ENCODE data around the gene CAMTA1. TPM values are rescaled to one million over a fixed set of nuclear protein-coding genes. Genes with fewer than 3 reads are reported as not detected.
A peak's percentile ranks its signal among the peaks of the same experiment; 100 is the strongest.
"Not testable (repeated sequence)": the region's sequence is repeated elsewhere in the genome, so short reads cannot be mapped to it uniquely, and the experiment has no call there.

CAMTA1 gene
- total RNA-seq, 1 experiment from 2014 or later, result 69.0 TPM

DNA sequence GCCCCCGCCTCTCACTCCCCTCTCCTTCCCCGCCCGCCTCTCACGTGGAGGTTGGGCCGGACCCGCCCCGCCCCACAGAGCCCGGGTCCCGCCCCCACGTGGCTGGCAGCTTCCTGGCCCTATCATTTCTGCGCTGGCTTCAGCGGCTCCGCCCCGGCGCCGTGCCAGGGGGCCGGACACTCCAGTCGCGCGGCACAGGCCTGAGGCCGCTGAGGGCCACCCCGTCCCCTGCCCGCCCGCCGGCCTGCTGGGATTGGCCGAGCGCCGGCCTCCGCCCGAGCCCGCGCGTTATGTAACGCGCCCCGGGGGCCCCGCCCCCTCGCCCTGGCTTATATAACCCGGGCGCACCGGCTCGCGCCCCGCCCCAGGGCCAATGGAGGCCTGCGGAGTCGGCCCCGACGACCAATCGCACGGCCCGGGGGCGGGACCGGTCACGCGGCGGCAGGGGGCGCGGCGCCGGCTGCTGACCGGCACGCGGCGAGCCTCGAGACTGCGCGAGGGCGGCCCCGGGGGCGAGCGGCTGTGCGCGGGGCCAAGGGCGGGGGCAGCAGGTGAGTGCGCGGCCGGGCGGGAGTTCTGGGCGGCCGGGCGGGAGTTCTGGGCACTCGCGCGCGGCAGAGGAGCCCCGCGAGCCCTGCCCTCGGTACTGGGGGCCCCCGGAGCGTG, 998.7 kb downstream of the CAMTA1 start, which contains the start of gene PER3:
TSS of gene PER3 (plus strand) at position 466 of the 666 bp plus-strand sequence. CDS start 587 bp downstream, outside the sequence.
- peak; percentile 95 for DNase-seq (ENCODE audit: low read depth)

DNA sequence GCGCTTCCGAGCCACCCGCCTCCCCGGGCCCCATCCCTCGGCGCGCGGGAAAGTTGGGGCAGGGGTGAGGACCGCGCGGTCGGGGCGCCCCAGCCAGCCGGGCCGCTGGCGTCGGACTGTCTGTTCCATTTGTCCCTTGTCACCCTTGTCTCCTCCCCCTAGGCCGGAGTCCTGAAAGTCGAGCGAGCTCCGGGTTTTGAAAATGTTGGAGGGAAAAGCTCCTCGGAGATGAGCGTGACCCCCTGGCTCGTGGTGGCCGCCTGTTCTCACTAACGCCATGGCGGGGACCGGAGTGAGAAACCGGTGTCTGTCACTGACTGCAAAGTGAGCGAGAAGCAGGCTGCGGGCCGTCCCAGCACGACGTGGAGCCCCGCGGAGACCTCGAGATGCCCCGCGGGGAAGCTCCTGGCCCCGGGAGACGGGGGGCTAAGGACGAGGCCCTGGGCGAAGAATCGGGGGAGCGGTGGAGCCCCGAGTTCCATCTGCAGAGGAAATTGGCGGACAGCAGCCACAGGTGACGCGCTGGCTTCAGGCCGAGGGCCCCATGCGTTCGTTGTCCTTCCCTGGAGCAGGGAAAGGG, 999.3 kb downstream of the CAMTA1 start:
- no peak for DNase-seq (ENCODE audit: low read depth)

DNA sequence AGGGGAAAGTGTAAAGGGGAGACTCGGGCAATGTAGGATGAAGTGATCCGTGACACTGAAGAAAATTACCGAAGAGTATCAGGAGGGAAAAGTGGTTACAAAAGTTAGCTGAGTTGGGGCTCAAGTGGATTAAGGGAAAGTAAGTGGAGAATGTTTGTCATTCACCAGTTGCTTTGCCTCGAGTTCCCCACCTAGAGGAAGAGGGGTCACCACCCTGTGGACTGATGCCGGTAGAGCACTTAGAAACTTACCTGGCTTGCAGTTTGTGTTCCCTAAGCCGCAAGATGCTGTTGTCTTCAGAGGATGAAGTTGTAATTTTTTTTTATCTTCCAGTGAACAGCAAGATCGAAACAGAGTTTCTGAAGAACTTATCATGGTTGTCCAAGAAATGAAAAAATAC, 999.9 kb downstream of the CAMTA1 start:
- DNase-seq (ENCODE audit: low read depth), result no peak

DNA sequence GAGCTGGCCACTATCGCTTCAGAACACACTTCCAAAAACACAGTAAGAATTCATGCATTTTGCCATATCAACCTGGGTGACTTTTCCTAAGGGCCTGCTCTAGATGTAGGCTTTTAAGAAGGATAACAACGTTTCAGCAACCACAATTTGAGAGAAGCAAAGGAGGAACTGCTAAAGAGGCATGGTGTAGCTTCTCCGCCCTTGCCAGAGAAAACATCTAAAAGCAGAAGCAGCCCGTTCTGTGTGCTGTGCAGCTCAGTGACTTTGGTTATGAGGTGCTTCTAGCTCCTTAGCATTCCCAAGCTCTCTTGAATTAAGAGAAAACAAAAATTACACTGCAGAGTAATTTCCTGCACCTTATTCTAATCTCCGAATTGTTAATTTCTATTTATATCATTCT, 1001.5 kb downstream of the CAMTA1 start:
- no peak for DNase-seq (ENCODE audit: low read depth)

DNA sequence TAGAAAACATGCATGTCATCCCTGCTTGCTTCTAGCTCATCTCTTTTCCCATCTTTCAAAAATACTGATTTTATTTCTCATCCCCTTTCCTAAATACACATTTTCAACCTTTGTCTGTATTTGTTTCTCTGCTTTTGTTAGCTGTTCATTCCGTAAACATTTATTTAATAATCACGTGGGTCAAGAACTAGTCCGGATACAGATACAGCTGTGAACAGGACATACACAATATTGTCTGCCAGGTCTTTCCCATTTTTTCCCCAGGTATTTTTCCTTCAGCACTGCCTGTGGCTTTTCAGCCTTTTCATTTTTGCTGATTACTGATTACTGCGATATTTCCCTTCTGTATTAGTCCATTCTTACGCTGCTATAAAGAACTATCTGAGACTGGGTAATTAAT, 1004.6 kb downstream of the CAMTA1 start:
- no peak for DNase-seq (ENCODE audit: low read depth)

DNA sequence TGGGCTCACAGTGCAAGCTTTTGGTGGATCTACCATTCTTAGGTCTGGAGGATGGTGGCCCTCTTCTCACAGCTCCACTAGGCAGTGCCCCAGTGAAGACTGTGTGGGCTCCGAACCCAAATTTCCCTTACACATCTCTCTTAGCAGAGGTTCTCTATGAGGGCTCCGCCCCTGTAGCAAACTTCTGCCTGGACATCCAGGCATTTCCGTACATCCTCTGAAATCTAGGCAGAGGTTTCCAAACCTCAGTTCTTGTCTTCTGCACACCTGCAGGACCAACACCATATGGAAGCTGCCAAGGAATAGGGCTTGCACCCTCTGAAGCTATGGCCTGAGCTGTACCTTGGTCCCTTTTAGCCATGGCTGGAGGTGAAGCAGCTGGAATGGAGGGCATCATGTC, 1005.8 kb downstream of the CAMTA1 start:
- not testable (repeated sequence) for DNase-seq (ENCODE audit: low read depth)

DNA sequence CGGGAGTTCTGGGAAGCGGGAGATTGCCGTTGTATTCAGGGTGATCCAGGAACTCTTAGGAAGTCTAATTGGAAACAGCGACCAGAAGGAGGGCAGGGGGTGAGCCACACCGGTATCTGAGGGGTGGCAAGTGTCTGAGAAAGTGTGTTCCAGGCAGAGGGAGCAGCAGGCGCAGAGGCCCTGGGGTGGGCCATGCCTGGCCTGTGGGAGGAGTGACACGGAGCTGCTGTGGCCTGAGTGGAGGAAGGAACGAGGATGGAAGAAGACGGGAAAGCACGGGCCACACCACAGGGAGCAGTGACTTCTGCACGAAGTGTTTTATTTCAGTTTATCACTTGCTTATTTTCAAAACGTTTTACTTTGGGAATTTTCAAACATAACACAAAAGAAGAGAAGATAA, 1010.2 kb downstream of the CAMTA1 start:
- no peak for DNase-seq (ENCODE audit: low read depth)

DNA sequence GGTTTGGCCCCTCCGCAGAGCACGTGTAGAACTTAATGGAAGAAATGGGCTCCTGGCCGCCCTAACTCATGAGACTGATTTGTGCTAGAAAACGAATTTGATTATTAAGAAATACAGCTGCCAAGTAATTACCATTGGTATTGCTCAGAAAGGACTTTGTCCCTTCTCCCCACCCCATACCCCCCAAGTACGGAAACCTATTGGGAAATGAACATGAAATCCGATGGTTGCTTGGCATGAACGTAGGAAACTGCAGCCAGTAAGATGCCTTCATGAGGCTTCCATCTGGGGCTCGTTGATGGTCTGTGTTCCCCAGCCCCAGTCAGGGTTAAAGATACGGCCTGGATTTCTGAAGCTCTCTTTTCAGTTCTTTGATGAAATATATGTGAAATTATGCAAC, 1020.2 kb downstream of the CAMTA1 start:
- DNase-seq (ENCODE audit: low read depth), result no peak

DNA sequence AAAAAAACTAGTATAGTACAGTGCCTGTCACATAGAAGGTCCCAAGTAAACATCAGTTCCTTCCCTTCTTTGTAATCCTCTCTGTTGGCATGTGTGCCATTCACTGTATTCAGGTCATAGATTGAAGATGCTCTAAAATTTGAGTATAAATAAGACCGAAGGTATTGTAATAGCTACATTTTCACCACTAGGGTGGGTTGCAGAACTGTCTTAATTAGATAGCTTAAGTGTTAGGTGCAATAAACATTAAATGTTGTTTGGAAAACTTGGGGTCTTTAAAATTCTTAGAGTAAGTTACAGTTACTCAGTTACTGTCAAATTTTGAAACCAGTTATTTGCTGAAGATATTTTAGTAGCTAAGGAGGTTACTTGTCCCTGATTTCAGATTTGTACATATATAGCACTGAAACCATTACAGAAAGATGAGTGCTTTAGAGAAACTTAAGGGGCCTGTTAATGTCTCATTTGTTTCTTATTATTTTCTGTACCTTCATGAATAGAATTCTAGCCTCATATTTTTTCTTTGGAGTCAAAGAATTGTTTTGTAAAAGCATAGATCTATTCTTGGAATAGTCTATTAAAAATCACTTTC, 1023.1 kb downstream of the CAMTA1 start:
- peak; percentile 43 for DNase-seq (ENCODE audit: low read depth)

DNA sequence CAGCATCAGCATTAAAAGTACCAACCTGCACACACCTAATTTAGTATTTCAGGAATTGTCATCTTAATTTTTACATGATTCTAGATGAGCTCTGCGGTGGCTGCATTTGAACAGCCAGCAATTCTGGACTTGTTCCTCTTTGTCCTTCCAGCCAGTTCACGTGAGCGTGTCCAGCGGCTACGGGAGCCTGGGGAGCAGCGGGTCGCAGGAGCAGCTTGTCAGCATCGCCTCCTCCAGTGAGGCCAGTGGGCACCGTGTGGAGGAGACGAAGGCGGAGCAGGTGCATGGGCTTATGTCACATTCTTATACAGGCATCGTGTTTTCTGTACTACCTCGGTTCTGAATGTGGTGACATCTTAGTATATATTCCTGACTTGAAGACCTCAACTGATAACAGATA, 1024.5 kb downstream of the CAMTA1 start:
- DNase-seq (ENCODE audit: low read depth), result no peak

DNA sequence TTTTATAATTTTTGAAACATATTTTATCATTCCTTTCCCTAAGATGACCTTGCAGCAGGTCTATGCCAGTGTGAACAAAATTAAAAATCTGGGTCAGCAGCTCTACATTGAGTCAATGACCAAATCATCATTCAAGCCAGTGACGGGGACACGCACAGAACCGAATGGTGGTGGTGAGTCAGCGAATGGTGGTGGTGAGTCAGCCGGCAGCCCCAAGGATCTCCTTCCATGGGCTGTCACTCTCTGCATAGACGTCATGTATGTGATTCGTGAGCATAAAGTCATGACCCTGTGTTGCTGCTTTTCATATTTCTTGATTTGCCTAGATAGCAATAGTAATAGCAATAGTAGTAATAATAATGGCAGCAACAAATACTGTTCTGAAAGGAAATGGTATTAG, 1025.1 kb downstream of the CAMTA1 start:
- peak; percentile 89 for DNase-seq (ENCODE audit: low read depth)

DNA sequence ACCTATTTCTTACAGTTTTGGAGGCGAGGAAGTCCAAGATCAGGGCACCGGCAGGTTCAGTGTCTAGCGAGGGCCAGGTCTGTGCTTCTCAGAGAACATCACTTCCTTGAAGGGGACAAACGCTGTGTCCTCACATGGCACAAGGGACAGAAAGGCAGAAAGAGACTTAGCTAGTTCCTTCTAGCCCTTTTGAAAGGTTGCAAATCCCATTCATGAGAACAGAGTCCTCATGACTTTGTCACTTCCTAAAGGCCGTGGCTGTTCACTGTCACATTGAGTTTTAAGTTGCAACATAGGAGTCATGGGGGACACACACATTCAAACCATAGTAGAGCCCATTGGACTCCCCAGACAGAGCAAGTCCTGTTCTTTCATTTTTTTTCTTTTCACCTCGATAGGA, 1026.2 kb downstream of the CAMTA1 start:
- DNase-seq (ENCODE audit: low read depth), result no peak

DNA sequence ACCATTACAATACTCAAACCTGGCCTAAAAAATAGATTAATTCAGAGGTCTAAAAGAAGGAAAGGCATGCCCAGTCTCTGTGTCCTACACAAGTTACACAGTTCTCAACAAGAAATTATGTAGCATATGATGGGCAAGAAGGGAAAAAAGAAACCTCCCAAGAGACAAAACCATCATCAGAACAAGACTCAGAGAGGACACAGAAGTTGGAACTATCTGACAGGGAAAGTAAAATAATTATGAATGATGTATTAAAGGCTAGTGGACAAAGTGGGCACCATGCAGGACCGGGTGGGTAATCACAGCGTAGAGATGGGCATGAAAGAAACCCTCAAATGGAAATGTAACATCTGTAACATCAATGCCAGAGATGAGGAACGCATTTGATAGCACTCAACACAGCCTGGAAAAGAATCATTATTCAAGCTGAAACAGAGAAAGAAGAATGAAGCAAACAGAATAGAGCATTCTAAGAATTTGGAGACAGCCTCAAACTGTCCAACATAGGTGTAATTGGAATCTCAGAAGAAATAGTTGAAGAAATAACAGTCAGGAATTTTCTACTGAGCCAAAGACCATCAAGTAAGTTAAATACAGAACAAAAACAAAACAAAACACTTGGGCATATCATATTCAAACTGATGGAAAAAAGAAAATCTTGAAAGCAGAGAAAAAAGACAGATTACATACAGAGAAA, 1028.6 kb downstream of the CAMTA1 start:
- no peak for DNase-seq (ENCODE audit: low read depth)

Other genes starting within 250 kb of the CAMTA1 start
- gene NOL9, start 230.9 kb upstream of the CAMTA1 start, total RNA-seq (2014; rRNA removed), result 21.7 and 26.9 TPM in 2 replicates
- 1.2 and 2.5 TPM in 2 replicates for gene TAS1R1, start 230.1 kb upstream of the CAMTA1 start, total RNA-seq (2014; rRNA removed)
- 14.2 and 14.9 TPM in 2 replicates for gene ZBTB48, start 205.5 kb upstream of the CAMTA1 start, total RNA-seq (2014; rRNA removed)
- gene KLHL21, start 182.6 kb upstream of the CAMTA1 start, total RNA-seq (2014; rRNA removed), result 46.8 and 51.2 TPM in 2 replicates
- 11.5 and 11.7 TPM in 2 replicates for gene PHF13, start 171.7 kb upstream of the CAMTA1 start, total RNA-seq (2014; rRNA removed)
- gene THAP3, start 160.6 kb upstream of the CAMTA1 start, total RNA-seq (2014; rRNA removed), result 23.3 and 25.0 TPM in 2 replicates
- 35.8 and 41.5 TPM in 2 replicates for gene DNAJC11, start 83.6 kb upstream of the CAMTA1 start, total RNA-seq (2014; rRNA removed)

All from LHCN-M2 (cell line).